Effector memory CD4-positive, alpha-beta T cell (primary cell): ENCODE results near the gene RAN.

Source experiments
- DNase-seq, 3 donors: peaks; one replicate each; pipeline ENCODE4 v3.0.0-alpha.2; 2020
- H3K27ac ChIP-seq: 2 replicates; pipeline ENCODE4 v1.7.0; 2013; ENCODE audit warnings: mild to moderate bottlenecking, low read length, moderate library complexity; ENCODE audit not compliant: insufficient read depth, poor library complexity, severe bottlenecking
- H3K27me3 ChIP-seq: replicated peaks from 2 replicates; pipeline ENCODE4 v1.7.0; 2013; ENCODE audit warnings: mild to moderate bottlenecking, low read length; ENCODE audit not compliant: insufficient read depth, control insufficient read depth, poor library complexity, severe bottlenecking
- H3K36me3 ChIP-seq: 2 replicates; pipeline ENCODE4 v1.7.0; 2013; ENCODE audit warnings: mild to moderate bottlenecking, low read length, moderate library complexity; ENCODE audit not compliant: control insufficient read depth, insufficient read depth
- H3K4me1 ChIP-seq: 2 replicates; pipeline ENCODE4 v1.7.0; 2013; ENCODE audit warnings: low read length, mild to moderate bottlenecking; ENCODE audit not compliant: control insufficient read depth, insufficient read depth, poor library complexity, severe bottlenecking
- H3K4me3 ChIP-seq: 2 replicates; pipeline ENCODE4 v1.7.0; 2013; ENCODE audit warnings: low read length, low read depth, mild to moderate bottlenecking; ENCODE audit not compliant: insufficient read depth, poor library complexity, severe bottlenecking
- H3K9me3 ChIP-seq: 2 replicates; pipeline ENCODE4 v1.7.0; 2013; ENCODE audit warnings: mild to moderate bottlenecking, low read length, moderate library complexity; ENCODE audit not compliant: control insufficient read depth
- total RNA-seq, 3 donors: gene quantifications; one replicate each; lab custom pipeline; 2026; lab: John Stamatoyannopoulos, UW

Gene RAN
- total RNA-seq = 150 to 209 (median 181) reads per million in 3 donors

- peak within 1 kb of the TSS; percentile 60 for H3K4me3 ChIP-seq
- H3K4me1 ChIP-seq = peaks cover 40% of the 10 kb centered on the region
- peaks cover 27% of the 10 kb centered on the region for H3K36me3 ChIP-seq
- DNase-seq = peak; percentile 86 to 90 (median 87)
- no peaks in the 10 kb centered on the region for H3K9me3 ChIP-seq
- H3K27me3 ChIP-seq = no peaks in the 10 kb centered on the region
- H3K27ac ChIP-seq = peak within 1 kb of the TSS; percentile 78
These were observed at the start of gene RAN for GRCh38 chr12:130871286-130872178. RAN (plus strand) TSS chr12:130872066; CDS start chr12:130872594, 528 bp downstream.

- no peak overlapping the region for H3K27ac ChIP-seq
- no peaks in the 10 kb centered on the region for H3K9me3 ChIP-seq
- H3K27me3 ChIP-seq = no peaks in the 10 kb centered on the region
- no peak overlapping the region for H3K4me3 ChIP-seq
- no peak for DNase-seq
- H3K36me3 ChIP-seq = peaks cover 22% of the 10 kb centered on the region
- no peaks in the 10 kb centered on the region for H3K4me1 ChIP-seq
These were observed 46.1 kb upstream of the RAN start for GRCh38 chr12:130825771-130826150.

GRCh38 chr12:130826151-130826801 lies 45.6 kb upstream of the RAN start:
- no peak overlapping the region for H3K27ac ChIP-seq
- DNase-seq = peak; percentile 41 to 49 (median 47)

GRCh38 chr12:130827432-130827831 lies 44.4 kb upstream of the RAN start:
- H3K4me1 ChIP-seq = no peaks in the 10 kb centered on the region
- no peak overlapping the region for H3K4me3 ChIP-seq
- H3K36me3 ChIP-seq = peaks cover 13% of the 10 kb centered on the region
- no peak overlapping the region for H3K27ac ChIP-seq
- H3K27me3 ChIP-seq = no peaks in the 10 kb centered on the region
- DNase-seq = no peak
- H3K9me3 ChIP-seq = no peaks in the 10 kb centered on the region

More at GRCh38 chr12:130826151-130826801, 45.6 kb upstream of the RAN start:
- H3K4me1 ChIP-seq = no peaks in the 10 kb centered on the region
- no peak overlapping the region for H3K4me3 ChIP-seq
- H3K27me3 ChIP-seq = no peaks in the 10 kb centered on the region
- peaks cover 17% of the 10 kb centered on the region for H3K36me3 ChIP-seq
- no peaks in the 10 kb centered on the region for H3K9me3 ChIP-seq

- H3K36me3 ChIP-seq = no peaks in the 10 kb centered on the region
- DNase-seq = no peak
- H3K4me3 ChIP-seq = no peak overlapping the region
- H3K27me3 ChIP-seq = no peaks in the 10 kb centered on the region
- no peak overlapping the region for H3K27ac ChIP-seq
- no peaks in the 10 kb centered on the region for H3K9me3 ChIP-seq
- no peaks in the 10 kb centered on the region for H3K4me1 ChIP-seq
These were observed 43.0 kb upstream of the RAN start for GRCh38 chr12:130828895-130829294.

GRCh38 chr12:130829391-130830245 lies 42.2 kb upstream of the RAN start:
- Histone ChIP-seq H3K27me3 (no peaks in the 10 kb centered on the region), H3K36me3 (no peaks in the 10 kb centered on the region), H3K9me3 (no peaks in the 10 kb centered on the region), H3K27ac (no peak overlapping the region), H3K4me3 (no peak overlapping the region), H3K4me1 (no peaks in the 10 kb centered on the region)
- DNase-seq = no peak

GRCh38 chr12:130830246-130830551 lies 41.7 kb upstream of the RAN start:
- no peak overlapping the region for H3K27ac ChIP-seq
- no peak overlapping the region for H3K4me3 ChIP-seq
- no peak for DNase-seq
- no peaks in the 10 kb centered on the region for H3K27me3 ChIP-seq
- H3K36me3 ChIP-seq = no peaks in the 10 kb centered on the region
- H3K4me1 ChIP-seq = no peaks in the 10 kb centered on the region
- no peaks in the 10 kb centered on the region for H3K9me3 ChIP-seq

- Histone ChIP-seq H3K27me3 (no peaks in the 10 kb centered on the region), H3K36me3 (no peaks in the 10 kb centered on the region), H3K9me3 (no peaks in the 10 kb centered on the region), H3K4me1 (no peaks in the 10 kb centered on the region), H3K4me3 (no peak overlapping the region), H3K27ac (no peak overlapping the region)
- no peak for DNase-seq
These were observed 40.6 kb upstream of the RAN start for GRCh38 chr12:130831246-130831645.

GRCh38 chr12:130831876-130832405 lies 39.9 kb upstream of the RAN start:
- H3K27ac ChIP-seq = no peak overlapping the region
- no peaks in the 10 kb centered on the region for H3K4me1 ChIP-seq
- no peak for DNase-seq

More at GRCh38 chr12:130831876-130832405, 39.9 kb upstream of the RAN start:
- H3K4me3 ChIP-seq = no peak overlapping the region
- no peaks in the 10 kb centered on the region for H3K27me3 ChIP-seq
- H3K9me3 ChIP-seq = no peaks in the 10 kb centered on the region
- H3K36me3 ChIP-seq = no peaks in the 10 kb centered on the region
